Esophagus squamous epithelium (tissue), 4 donors: Measurements from ENCODE around the gene MMUT.

Experiments
- CTCF ChIP-seq, 6 experiments: fragments of 450-650 bp in 4 of 6; fragments of 200-600 bp in 2 of 6; sonication (generic) in 2 of 6; IDR thresholded peaks; one replicate each; pipeline ENCODE4 v1.5.1; 2016 to 2019; ENCODE audit warnings: antibody characterized with exemption in 6 of 6, mild to moderate bottlenecking in 4 of 6, moderate library complexity in 4 of 6
- POLR2A ChIP-seq, 4 donors: fragments of 450-650 bp; IDR thresholded peaks; one replicate each; pipeline ENCODE4 v1.6.1; 2017; ENCODE audit warnings: antibody characterized with exemption in 4 of 4, mild to moderate bottlenecking in 4 of 4, moderate library complexity in 3 of 4

- TF ChIP-seq CTCF (IDR thresholded peaks at IDR 0.05), result no peak
- TF ChIP-seq POLR2A (IDR thresholded peaks at IDR 0.05), result no peak
Measured at GRCh38 chr6:49490633-49491032, 27.6 kb upstream of the MMUT start.
